HepG2 (cell line): ENCODE measurements around the gene BEST3. TPM values are rescaled to one million over a fixed set of nuclear protein-coding genes. Genes with fewer than 3 reads are reported as not detected.

ENCODE experiments used
- ATAC-seq: fragments of 200-7000 bp; cut with Tn5 transposase; 3 replicates; pipeline ENCODE4 v1.9.1; 2020; ENCODE audit warnings: mild to moderate bottlenecking, moderate library complexity
- BruUV-seq: library from RNA; stranded (reverse); fragments of 400-500 nt; replicated peaks from 2 replicates; lab custom pipeline; 2021; lab: Mats Ljungman, UMichigan
- CTCF ChIA-PET: fragments of 300-600 bp; formaldehyde crosslinking; extraction: SDS; loops from one replicate; lab custom pipeline; 2021; ENCODE audit warnings: low total read pairs, inconsistent platforms, low intra/inter-chr PET ratio; lab: Yijun Ruan, JAX
- POLR2A ChIA-PET: fragments of 350-600 bp; sonication (Branson Sonifier 250); formaldehyde crosslinking; loops from one replicate; lab custom pipeline; 2020; ENCODE audit warnings: antibody characterized with exemption, inconsistent platforms; lab: Yijun Ruan, JAX
- DNase-seq: peaks from one replicate; pipeline ENCODE4 v3.0.0-alpha.2; 2015; ENCODE audit warnings: low spot score
- FAIRE-seq: peaks from 3 replicates; lab custom pipeline; 2011; peaks lifted over from hg19 to GRCh38; lab: Jason Lieb, UNC
- H2AFZ ChIP-seq: one replicate; pipeline ENCODE4 v1.6.1; 2011; ENCODE audit warnings: low read length, inconsistent platforms
- H3K27ac ChIP-seq: fragments of 300-600 bp; 3 replicates; pipeline ENCODE4 v1.8.0; 2011; ENCODE audit warnings: mixed run types, mild to moderate bottlenecking, mixed read lengths, low read length, inconsistent platforms; ENCODE audit not compliant: insufficient read depth; ENCODE audit errors: extremely low read length
- H3K27me3 ChIP-seq, 2 experiments: fragments of 200-600 bp in 1 of 2; 2 replicates in 1 of 2; 3 replicates in 1 of 2; pipeline versions ENCODE4 v1.6.0 to v1.8.0; 2011; ENCODE audit warnings: low read length in 2 of 2, mild to moderate bottlenecking in 2 of 2, moderate library complexity in 2 of 2, inconsistent platforms in 1 of 2; ENCODE audit not compliant: insufficient read depth in 2 of 2, control insufficient read depth in 1 of 2
- H3K36me3 ChIP-seq, 2 experiments: fragments of 200-600 bp in 1 of 2; replicated peaks in 1 of 2; 2 replicates in 1 of 2; 3 replicates in 1 of 2; pipeline versions ENCODE4 v1.5.1 to v1.8.0; 2011; ENCODE audit warnings: low read length in 2 of 2, inconsistent platforms in 1 of 2; ENCODE audit not compliant: insufficient read depth in 2 of 2, control insufficient read depth in 1 of 2
- H3K4me1 ChIP-seq: 2 replicates; pipeline ENCODE4 v1.5.1; 2012; ENCODE audit warnings: low read length, inconsistent platforms; ENCODE audit not compliant: insufficient read depth
- H3K4me2 ChIP-seq: 2 replicates; pipeline ENCODE4 v1.6.0; 2011; ENCODE audit warnings: low read depth, low read length, inconsistent platforms
- H3K4me3 ChIP-seq, 3 experiments: fragments of 200-600 bp in 1 of 3; sonication (generic), shearing (Covaris generic) in 1 of 3; replicated peaks in 1 of 3; 2 replicates each; pipeline ENCODE4 v1.5.1; 2011 to 2016; ENCODE audit warnings: low read length in 3 of 3, inconsistent platforms in 2 of 3, low read depth in 2 of 3, mild to moderate bottlenecking in 2 of 3, control low read depth in 1 of 3, mixed read lengths in 1 of 3; ENCODE audit not compliant: insufficient read depth in 1 of 3
- H3K79me2 ChIP-seq: one replicate; pipeline ENCODE4 v1.6.1; 2011; ENCODE audit warnings: low read length, inconsistent platforms; ENCODE audit not compliant: insufficient read depth
- H3K9ac ChIP-seq: 2 replicates; pipeline ENCODE4 v1.6.0; 2011; ENCODE audit warnings: mild to moderate bottlenecking, low read depth, low read length, inconsistent platforms; ENCODE audit not compliant: insufficient read depth
- H3K9me3 ChIP-seq: 2 replicates; pipeline ENCODE4 v1.5.1; 2012; ENCODE audit warnings: mild to moderate bottlenecking, low read length
- H4K20me1 ChIP-seq: 2 replicates; pipeline ENCODE4 v1.6.0; 2011; ENCODE audit warnings: inconsistent platforms, mild to moderate bottlenecking, low read length, moderate library complexity; ENCODE audit not compliant: insufficient read depth
- CHCHD3 ChIP-seq: sonication (generic); formaldehyde crosslinking; IDR thresholded peaks from 2 replicates; pipeline ENCODE4 v1.8.0; 2022; ENCODE audit warnings: mild to moderate bottlenecking, missing genetic modification reagents, moderate library complexity
- HDAC6 ChIP-seq: fragments of 200-600 bp; sonication (generic); IDR thresholded peaks from 2 replicates; pipeline ENCODE4 v1.7.0; 2017; ENCODE audit warnings: mild to moderate bottlenecking, antibody characterized with exemption, low read length, low read depth
- MZF1 ChIP-seq: sonication (generic); formaldehyde crosslinking; IDR thresholded peaks from 2 replicates; pipeline ENCODE4 v1.8.1; 2023; ENCODE audit warnings: mild to moderate bottlenecking, missing genetic modification reagents, borderline replicate concordance
- SMAD3 ChIP-seq: sonication (generic); formaldehyde crosslinking; IDR thresholded peaks from 2 replicates; pipeline ENCODE4 v1.4.0; 2020; ENCODE audit warnings: missing genetic modification reagents
- SMARCC2 ChIP-seq: fragments of 450-650 bp; IDR thresholded peaks from 2 replicates; pipeline ENCODE4 v1.6.1; 2017; ENCODE audit warnings: antibody characterized with exemption, mild to moderate bottlenecking
- TBX2 ChIP-seq: sonication (generic); formaldehyde crosslinking; IDR thresholded peaks from 2 replicates; pipeline ENCODE4 v1.5.0; 2020; ENCODE audit warnings: missing genetic modification reagents, mild to moderate bottlenecking, borderline replicate concordance
- YY1 ChIP-seq: IDR thresholded peaks from 2 replicates; pipeline ENCODE4 v1.6.1; 2011; ENCODE audit warnings: low read length, low read depth, moderate library complexity, mild to moderate bottlenecking; ENCODE audit not compliant: insufficient read depth, insufficient replicate concordance
- ZBTB7B ChIP-seq: sonication (generic); formaldehyde crosslinking; IDR thresholded peaks from 2 replicates; pipeline ENCODE4 v1.4.0; 2020; ENCODE audit warnings: missing genetic modification reagents
- ZFP36L1 ChIP-seq: sonication (generic); formaldehyde crosslinking; IDR thresholded peaks from 2 replicates; pipeline ENCODE4 v1.8.0; 2022; ENCODE audit warnings: mild to moderate bottlenecking, missing genetic modification reagents, moderate library complexity
- ZNF431 ChIP-seq: sonication (generic); formaldehyde crosslinking; IDR thresholded peaks from 2 replicates; pipeline ENCODE4 v1.9.0; 2022; ENCODE audit warnings: missing genetic modification reagents, low read depth, mild to moderate bottlenecking, borderline replicate concordance
- ZNF614 ChIP-seq: IDR thresholded peaks from 2 replicates; pipeline ENCODE4 v1.6.1; 2018; ENCODE audit warnings: missing biosample characterization, missing genetic modification reagents, inconsistent platforms, borderline replicate concordance
- in situ Hi-C: cut with HindIII; loops from 2 replicates; pipeline ENCODE4 v1.10.0; 2017; ENCODE audit warnings: low pct_unique_long_range_greater_than_20kb; ENCODE audit not compliant: extremely low pct_ligation_motif_present
- intact Hi-C: fragments of 100-400 bp; cut with micrococcal nuclease; formaldehyde crosslinking; loops from one replicate; pipeline ENCODE4 v1.10.0; 2022; ENCODE audit not compliant: unreplicated experiment
- polyA plus RNA-seq, 8 experiments: library from polyadenylated mRNA; depleted of rRNA in 3 of 8; stranded (reverse) in 7 of 8; unstranded in 1 of 8; fragments of >200 nt; fragmentation: Illumina TruSeq in 4 of 8; extraction: Trizol in 4 of 8; gene quantifications; 2 replicates each; pipeline versions ENCODE4 v1.2.1 to v1.2.3, GENCODE V29; 2011 to 2016; ENCODE audit warnings: low read depth in 4 of 8, missing spikeins in 1 of 8, mixed read lengths in 1 of 8; ENCODE audit not compliant: insufficient read depth in 1 of 8
- total RNA-seq, 5 experiments: library from RNA; depleted of rRNA; stranded (reverse); fragments of >200 nt; fragmentation: Illumina TruSeq; extraction: Trizol; gene quantifications; 2 replicates each; pipeline ENCODE4 v1.2.3, GENCODE V29; 2016; ENCODE audit warnings: low read depth in 1 of 5
- TF ChIP-seq, protein P1 (sequence below): sonication (generic); formaldehyde crosslinking; IDR thresholded peaks from 2 replicates; pipeline ENCODE4 v1.8.1; 2023; ENCODE audit warnings: mild to moderate bottlenecking, inconsistent platforms, moderate library complexity, missing genetic modification reagents, borderline replicate concordance

The BEST3 gene
- total and polyA plus RNA-seq, 2 of the 13 experiments (the other 11 are each of a cell fraction or from before 2014, with no cell fraction given): not detected

DNA sequence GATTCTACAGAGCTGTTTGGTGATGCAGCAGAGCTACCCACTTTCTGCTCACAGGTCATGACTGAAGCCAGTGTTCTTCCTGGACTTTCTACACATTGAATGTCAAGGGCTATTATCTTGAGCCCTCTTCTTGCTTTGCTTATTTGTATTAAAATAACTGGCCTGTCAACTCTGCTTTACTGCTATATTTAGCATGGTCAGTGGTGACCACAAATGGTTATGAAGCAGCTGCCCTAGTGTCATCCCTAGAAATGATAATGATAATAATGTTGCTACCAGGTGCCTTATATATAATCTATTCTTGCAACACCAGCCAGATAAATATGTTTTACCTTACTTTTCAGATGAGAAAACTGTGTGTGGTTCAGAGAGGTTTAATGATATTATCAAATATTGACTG, 85.8 kb downstream of the BEST3 start:
- Histone ChIP-seq H3K79me2 (no peaks in the 10 kb centered on the region), H3K36me3 (no peaks in the 10 kb centered on the region), H3K27ac (no peak overlapping the region), H3K9me3 (no peaks in the 10 kb centered on the region), H3K9ac (no peak overlapping the region), H3K4me2 (no peak overlapping the region), H4K20me1 (no peaks in the 10 kb centered on the region), H3K4me3 (no peak overlapping the region), H3K4me1 (no peaks in the 10 kb centered on the region), H3K27me3 (peaks cover 0 to 10% of the 10 kb centered on the region in 2 experiments; a peak in 2 of 5 replicates), H2AFZ (no peak overlapping the region)
- intact Hi-C loops (no loop called here), in situ Hi-C loops (no loop called here)
- no peak for TF ChIP-seq SMARCC2
- no peak for TF ChIP-seq CHCHD3 (CRISPR knock-in tag)
- TF ChIP-seq HDAC6: no peak
- no peak for TF ChIP-seq ZFP36L1 (CRISPR knock-in tag)
- TF ChIP-seq ZNF431 (CRISPR knock-in tag): no peak
- TF ChIP-seq TBX2 (CRISPR knock-in tag): no peak
- TF ChIP-seq MZF1 (CRISPR knock-in tag): no peak
- no peak for TF ChIP-seq YY1
- no peak for TF ChIP-seq ZBTB7B
- no peak for TF ChIP-seq ZNF614 (CRISPR knock-in tag)
- TF ChIP-seq, protein P1, sequence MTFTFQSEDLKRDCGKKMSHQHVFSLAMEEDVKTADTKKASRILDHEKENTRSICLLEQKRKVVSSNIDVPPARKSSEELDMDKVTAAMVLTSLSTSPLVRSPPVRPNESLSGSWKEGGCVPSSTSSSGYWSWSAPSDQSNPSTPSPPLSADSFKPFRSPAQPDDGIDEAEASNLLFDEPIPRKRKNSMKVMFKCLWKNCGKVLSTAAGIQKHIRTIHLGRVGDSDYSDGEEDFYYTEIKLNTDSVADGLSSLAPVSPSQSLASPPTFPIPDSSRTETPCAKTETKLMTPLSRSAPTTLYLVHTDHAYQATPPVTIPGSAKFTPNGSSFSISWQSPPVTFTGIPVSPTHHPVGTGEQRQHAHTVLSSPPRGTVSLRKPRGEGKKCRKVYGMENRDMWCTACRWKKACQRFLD (CRISPR knock-in tag): no peak
- no peak for TF ChIP-seq SMAD3 (CRISPR knock-in tag)
- ChIA-PET CTCF (no interaction called here), POLR2A (no interaction called here)
- FAIRE-seq (no peak), ATAC-seq (no peak), DNase-seq (no peak)
- no TSS peak for BruUV-seq
